ENCODE data around the gene LHCGR.
"Not testable (repeated sequence)": the region's sequence is repeated elsewhere in the genome, so short reads cannot be mapped to it uniquely, and the experiment has no call there.

The LHCGR gene

DNA sequence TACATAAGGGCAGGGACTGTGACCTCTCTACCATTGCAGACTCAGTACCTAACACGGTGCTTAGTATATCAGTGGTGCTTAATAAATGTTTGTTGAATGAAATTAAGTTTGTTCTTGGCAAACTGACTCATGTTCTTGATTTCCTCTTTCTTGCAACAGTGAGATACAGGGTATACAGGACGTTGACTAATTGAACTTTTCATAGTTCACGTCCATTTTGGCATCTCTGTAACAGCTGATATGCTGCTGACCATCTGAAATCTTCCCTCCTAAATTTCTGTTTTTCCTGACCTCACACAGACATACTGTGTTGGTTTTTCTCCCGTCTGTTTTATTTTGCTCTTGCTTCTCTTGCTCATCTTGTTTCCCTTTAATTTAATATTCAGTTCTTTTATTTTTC lies 44.2 kb downstream of the LHCGR start:
- no peak overlapping the region for H3K4me3 ChIP-seq (ENCODE audit: low read length)
- no peak for TF ChIP-seq CTCF (conservative IDR thresholded peaks at IDR 0.05; ENCODE audit: low read length)
- no peak for DNase-seq (ENCODE audit: low read depth)

DNA sequence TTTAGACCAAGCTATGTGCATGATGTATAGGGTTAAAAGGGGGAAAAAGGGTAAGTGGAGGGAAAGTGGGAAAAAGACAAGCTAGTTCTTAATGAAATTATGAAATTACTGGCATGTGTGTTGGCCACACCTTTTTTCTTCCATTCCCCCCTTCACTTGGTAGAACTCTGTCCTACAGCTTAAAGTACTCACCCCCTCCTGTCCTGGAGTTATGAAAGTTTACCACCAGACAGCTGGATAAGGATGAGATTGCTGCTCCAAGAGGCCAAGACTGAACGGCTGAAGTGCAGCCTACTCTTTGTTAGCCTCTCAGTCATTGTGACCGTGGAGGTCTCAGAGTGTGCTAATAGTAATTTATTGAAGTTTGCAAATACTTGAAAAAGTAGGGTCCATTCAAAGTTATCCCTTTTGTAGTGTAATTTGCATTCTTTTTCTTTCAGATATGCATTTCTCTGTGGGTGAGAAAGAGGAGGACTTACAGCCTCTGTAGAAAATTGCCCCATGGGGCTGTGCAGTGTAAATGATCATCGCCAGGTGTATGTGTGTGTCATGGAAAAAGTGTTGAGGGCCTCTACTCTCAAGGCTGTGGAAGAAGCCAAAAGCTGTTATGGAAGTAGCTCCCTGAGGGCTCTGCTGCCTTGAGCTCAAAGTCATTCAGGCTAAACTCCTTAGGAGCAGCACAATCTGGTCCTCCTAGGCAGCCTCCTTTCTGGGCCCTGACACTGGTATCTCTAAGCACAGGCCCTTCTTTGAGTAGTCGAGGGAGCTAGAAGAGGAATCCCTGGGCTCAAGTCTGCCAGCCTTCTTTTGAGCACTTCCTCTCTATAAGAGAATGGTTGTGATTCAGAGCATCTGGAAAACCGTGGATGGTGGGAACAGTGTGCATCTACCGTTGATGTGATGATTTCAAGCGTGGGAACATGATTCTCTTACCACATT lies 46.2 kb downstream of the LHCGR start:
- DNase-seq (ENCODE audit: low read depth), result no peak
- no peak overlapping the region for H3K4me3 ChIP-seq (ENCODE audit: low read length)
- no peak for TF ChIP-seq CTCF (conservative IDR thresholded peaks at IDR 0.05; ENCODE audit: low read length)

DNA sequence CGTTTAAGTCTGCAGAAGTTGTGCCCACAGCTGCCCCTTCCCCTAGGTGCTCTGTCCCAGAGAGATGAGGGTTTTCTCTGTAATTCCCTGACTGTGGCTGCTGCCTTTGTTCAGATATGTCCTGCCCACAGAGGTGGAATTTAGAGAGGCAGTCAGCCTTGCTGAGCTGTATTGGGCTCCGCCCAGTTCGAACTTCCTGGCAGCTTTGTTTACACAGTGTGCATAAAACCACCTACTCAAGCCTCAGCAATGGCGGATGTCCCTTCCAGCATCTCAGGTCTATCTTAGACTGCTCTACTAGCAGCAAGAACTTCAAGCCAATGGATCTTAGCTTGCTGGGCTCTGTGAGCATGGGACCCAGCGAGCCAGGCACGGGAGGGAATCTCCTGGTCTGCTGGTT lies 48.1 kb downstream of the LHCGR start:
- TF ChIP-seq CTCF (conservative IDR thresholded peaks at IDR 0.05; ENCODE audit: low read length), result no peak
- no peak overlapping the region for H3K4me3 ChIP-seq (ENCODE audit: low read length)
- DNase-seq (ENCODE audit: low read depth), result no peak

GRCh38 chr2:48703621-48704020 lies 51.9 kb downstream of the LHCGR start:
- H3K4me3 ChIP-seq (ENCODE audit: low read length); DNase-seq (ENCODE audit: low read depth): not testable (repeated sequence)

DNA sequence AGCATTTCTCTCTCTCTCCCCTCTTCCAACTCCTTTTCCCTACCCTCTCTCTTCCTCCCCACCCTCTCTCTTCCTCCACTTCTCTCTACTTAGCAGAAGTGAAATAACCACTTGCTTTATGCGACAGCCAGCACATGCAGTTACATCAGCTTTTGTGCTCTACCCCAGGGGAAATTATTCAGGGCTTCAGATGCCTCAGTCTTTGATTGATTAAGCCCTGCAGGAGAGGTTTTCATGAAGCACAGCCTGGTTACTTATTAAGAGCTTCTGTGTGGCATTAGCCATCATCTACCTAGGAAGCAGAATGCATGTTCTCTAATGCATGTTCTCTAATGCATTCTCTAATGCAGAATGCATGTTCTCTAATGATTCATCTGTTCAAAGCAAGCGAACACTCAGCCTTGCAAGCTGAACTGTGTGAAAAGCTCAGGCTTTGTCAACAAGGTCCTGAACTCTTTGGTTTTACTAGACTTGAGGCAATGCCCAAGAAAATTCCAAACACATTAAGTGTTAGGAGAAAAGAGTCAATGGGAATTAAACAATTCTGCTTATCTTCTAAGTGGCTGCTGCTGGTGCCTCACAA lies 56.1 kb downstream of the LHCGR start:
- TF ChIP-seq CTCF (conservative IDR thresholded peaks at IDR 0.05; ENCODE audit: low read length), result no peak

GRCh38 chr2:48696881-48697280 lies 58.6 kb downstream of the LHCGR start:
- no peak for TF ChIP-seq CTCF (conservative IDR thresholded peaks at IDR 0.05; ENCODE audit: low read length)
- H3K4me3 ChIP-seq (ENCODE audit: low read length), result no peak overlapping the region
- DNase-seq (ENCODE audit: low read depth), result no peak

More for the DNA sequence above, 56.1 kb downstream of the LHCGR start:
- peak; percentile 75 for DNase-seq (ENCODE audit: low read depth)
- H3K4me3 ChIP-seq (ENCODE audit: low read length), result no peak overlapping the region

- no peak for DNase-seq (ENCODE audit: low read depth)
- no peak overlapping the region for H3K4me3 ChIP-seq (ENCODE audit: low read length)
- TF ChIP-seq CTCF (conservative IDR thresholded peaks at IDR 0.05; ENCODE audit: low read length), result no peak
These were observed 59.5 kb downstream of the LHCGR start for GRCh38 chr2:48695991-48696390.

Measured in AG10803 (cell line).